Osteoblast (primary cell): ENCODE results near the gene GABPA. TPM values are rescaled to one million over a fixed set of nuclear protein-coding genes. Genes with fewer than 3 reads are reported as not detected.
A peak's percentile ranks its signal among the peaks of the same experiment; 100 is the strongest.

Source experiments
- DNase-seq: peaks from one replicate; pipeline ENCODE4 v3.0.0; 2011; ENCODE audit warnings: low spot score, mixed read lengths; ENCODE audit not compliant: insufficient read length; ENCODE audit errors: missing footprints
- H2AFZ ChIP-seq: 2 replicates; pipeline ENCODE4 v1.6.0; 2011; ENCODE audit warnings: mild to moderate bottlenecking, low read length
- H3K27ac ChIP-seq: 2 replicates; pipeline ENCODE4 v1.5.1; 2011; ENCODE audit warnings: mild to moderate bottlenecking, low read depth, low read length, moderate library complexity
- H3K27me3 ChIP-seq: 2 replicates; pipeline ENCODE4 v1.6.0; 2012; ENCODE audit warnings: mild to moderate bottlenecking, control low read depth, inconsistent platforms, low read length, moderate library complexity; ENCODE audit not compliant: insufficient read depth
- H3K36me3 ChIP-seq: 2 replicates; pipeline ENCODE4 v1.5.1; 2011; ENCODE audit warnings: mild to moderate bottlenecking, low read length, control low read depth, moderate library complexity; ENCODE audit not compliant: insufficient read depth
- H3K4me1 ChIP-seq: 2 replicates; pipeline ENCODE4 v1.5.1; 2011; ENCODE audit warnings: mild to moderate bottlenecking, low read length, control low read depth, moderate library complexity; ENCODE audit not compliant: insufficient read depth
- H3K4me2 ChIP-seq: 2 replicates; pipeline ENCODE4 v1.6.0; 2011; ENCODE audit warnings: mild to moderate bottlenecking, low read length; ENCODE audit not compliant: insufficient read depth
- H3K4me3 ChIP-seq: fragments of 200-600 bp; sonication (generic); 3 replicates; pipeline ENCODE4 v1.5.1; 2012; ENCODE audit warnings: mild to moderate bottlenecking, low read length, inconsistent platforms; ENCODE audit not compliant: insufficient read depth
- H3K79me2 ChIP-seq: 2 replicates; pipeline ENCODE4 v1.6.0; 2012; ENCODE audit warnings: mild to moderate bottlenecking, low read length, control low read depth, inconsistent platforms; ENCODE audit not compliant: insufficient read depth
- H3K9me3 ChIP-seq: 2 replicates; pipeline ENCODE4 v1.5.1; 2011; ENCODE audit warnings: low read depth, low read length, control low read depth
- H4K20me1 ChIP-seq: 2 replicates; pipeline ENCODE4 v1.6.0; 2012; ENCODE audit warnings: mild to moderate bottlenecking, low read length, control low read depth; ENCODE audit not compliant: insufficient read depth
- CTCF ChIP-seq: IDR thresholded peaks from 2 replicates; pipeline ENCODE4 v1.5.1; 2011; ENCODE audit warnings: mild to moderate bottlenecking, low read depth, low read length, moderate library complexity; ENCODE audit errors: extremely low read depth
- total RNA-seq: library from RNA; depleted of rRNA; stranded (reverse); fragments of >200 nt; gene quantifications from 2 replicates; pipeline ENCODE4 v1.2.3, GENCODE V29; 2012

The GABPA gene
- total RNA-seq, 1 donor = 28.6 TPM

- Histone ChIP-seq H3K4me2 (peak overlapping the region; percentile 95), H3K27ac (no peak overlapping the region), H3K4me1 (peaks cover 8% of the 10 kb centered on the region), H4K20me1 (no peaks in the 10 kb centered on the region), H3K79me2 (no peaks in the 10 kb centered on the region), H3K9me3 (no peaks in the 10 kb centered on the region), H3K36me3 (no peaks in the 10 kb centered on the region), H3K4me3 (peak overlapping the region; percentile 70), H3K27me3 (peaks cover under 1% of the 10 kb centered on the region), H2AFZ (peak overlapping the region; percentile 97)
- TF ChIP-seq CTCF = no peak
- DNase-seq = no peak
These were observed 56.1 kb downstream of the GABPA start for GRCh38 chr21:25790878-25791204.

GRCh38 chr21:25791319-25791718 is 56.5 kb downstream of the GABPA start:
- Histone ChIP-seq H3K79me2 (no peaks in the 10 kb centered on the region), H3K4me3 (no peak overlapping the region), H3K9me3 (no peaks in the 10 kb centered on the region), H3K4me2 (no peak overlapping the region), H3K36me3 (no peaks in the 10 kb centered on the region), H3K27ac (no peak overlapping the region), H4K20me1 (no peaks in the 10 kb centered on the region), H3K27me3 (no peaks in the 10 kb centered on the region), H3K4me1 (peaks cover 8% of the 10 kb centered on the region), H2AFZ (no peak overlapping the region)
- no peak for TF ChIP-seq CTCF
- DNase-seq = no peak

GRCh38 chr21:25801217-25802014 is 66.6 kb downstream of the GABPA start:
- no peaks in the 10 kb centered on the region for H3K4me1 ChIP-seq
- DNase-seq = peak; percentile 90
- no peaks in the 10 kb centered on the region for H4K20me1 ChIP-seq
- H3K27me3 ChIP-seq = peaks cover 6% of the 10 kb centered on the region
- H3K36me3 ChIP-seq = no peaks in the 10 kb centered on the region
- H3K9me3 ChIP-seq = no peaks in the 10 kb centered on the region
- no peak overlapping the region for H3K4me3 ChIP-seq
- H2AFZ ChIP-seq = peak overlapping the region; percentile 79
- H3K4me2 ChIP-seq = peak overlapping the region; percentile 62
- H3K27ac ChIP-seq = no peak overlapping the region
- TF ChIP-seq CTCF = peak; percentile 100
- H3K79me2 ChIP-seq = no peaks in the 10 kb centered on the region

- peaks cover 3% of the 10 kb centered on the region for H3K4me1 ChIP-seq
- no peak for TF ChIP-seq CTCF
These were observed 71.3 kb downstream of the GABPA start for GRCh38 chr21:25806060-25806459.

More at GRCh38 chr21:25806060-25806459, 71.3 kb downstream of the GABPA start:
- Histone ChIP-seq H3K4me3 (no peak overlapping the region), H2AFZ (no peak overlapping the region), H3K27ac (no peak overlapping the region), H3K27me3 (no peaks in the 10 kb centered on the region), H3K4me2 (no peak overlapping the region), H3K9me3 (no peaks in the 10 kb centered on the region), H3K79me2 (no peaks in the 10 kb centered on the region), H4K20me1 (no peaks in the 10 kb centered on the region), H3K36me3 (no peaks in the 10 kb centered on the region)
- DNase-seq = no peak
